SU-DHL-6 (cell line): ENCODE measurements around the gene CD247.

Source experiments
- CTCF ChIP-seq: fragments of 200-600 bp; sonication (generic); IDR thresholded peaks from one replicate; pipeline ENCODE4 v1.5.1; 2017; ENCODE audit warnings: antibody characterized with exemption, mild to moderate bottlenecking, low read length, moderate library complexity; ENCODE audit not compliant: insufficient read depth, poor library complexity, severe bottlenecking
- EZH2phosphoT487 ChIP-seq: fragments of 200-600 bp; sonication (generic), shearing (Covaris generic); conservative IDR thresholded peaks from 2 replicates; pipeline ENCODE4 v1.6.1; 2018; ENCODE audit warnings: mild to moderate bottlenecking, antibody characterized with exemption, low read length, moderate library complexity, mixed read lengths

DNA sequence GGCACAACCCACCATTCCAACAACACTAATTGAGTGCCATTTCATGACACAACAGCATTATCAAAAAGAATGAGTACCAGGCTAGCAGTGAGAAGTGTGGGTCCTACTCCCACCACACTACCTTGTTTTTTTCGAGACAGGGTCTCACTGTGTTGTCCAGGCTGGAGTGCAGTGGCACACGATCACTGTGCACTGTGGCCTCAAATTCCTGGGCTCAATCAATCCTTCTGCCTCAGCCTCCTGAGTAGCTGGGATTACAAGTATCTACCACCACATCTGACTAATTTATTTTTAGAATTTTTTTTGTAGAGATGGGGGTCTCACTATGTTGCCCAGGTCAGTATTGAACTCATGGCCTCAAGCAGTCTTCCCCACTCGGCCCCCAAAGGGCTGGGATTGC is 30.7 kb downstream of the CD247 start:
- TF ChIP-seq CTCF (no peak), EZH2phosphoT487 (no peak)
